Stomach (tissue), 4 donors: Measurements from ENCODE around the gene ITGB5.

ENCODE experiments used
- CTCF ChIP-seq, 7 experiments: fragments of 450-650 bp in 4 of 7; fragments of 200-600 bp in 3 of 7; sonication (generic) in 3 of 7; IDR thresholded peaks; one replicate each; pipeline ENCODE4 v1.5.1; 2016 to 2019; ENCODE audit warnings: antibody characterized with exemption in 7 of 7, control low read depth in 2 of 7, mild to moderate bottlenecking in 1 of 7
- POLR2A ChIP-seq, 4 donors: fragments of 450-650 bp; IDR thresholded peaks; one replicate each; pipeline ENCODE4 v1.6.1; 2016; ENCODE audit warnings: antibody characterized with exemption in 4 of 4, control low read depth in 2 of 4, mild to moderate bottlenecking in 1 of 4, moderate library complexity in 1 of 4
- POLR2AphosphoS5 ChIP-seq, 3 donors: sonication (generic); formaldehyde crosslinking; IDR thresholded peaks; one replicate each; pipeline ENCODE4 v1.6.1; 2016; ENCODE audit warnings: antibody characterized with exemption in 3 of 3

GRCh38 chr3:124762661-124763011 is 124.5 kb downstream of the ITGB5 start:
- TF ChIP-seq CTCF (IDR thresholded peaks at IDR 0.05): no peak
- TF ChIP-seq POLR2A (IDR thresholded peaks at IDR 0.05): no peak
- no peak for TF ChIP-seq POLR2AphosphoS5 (IDR thresholded peaks at IDR 0.05)
